AG04449 (cell line): ENCODE data around the gene ST6GALNAC5.
"Not testable (repeated sequence)": the region's sequence is repeated elsewhere in the genome, so short reads cannot be mapped to it uniquely, and the experiment has no call there.

ENCODE experiments used
- CTCF ChIA-PET: fragments of 350-600 bp; formaldehyde crosslinking; extraction: SDS; loops from one replicate; lab custom pipeline; 2021; ENCODE audit warnings: antibody characterized with exemption; lab: Yijun Ruan, JAX
- POLR2A ChIA-PET: fragments of 400-600, 350-600 bp; formaldehyde crosslinking; extraction: SDS; loops from one replicate; lab custom pipeline; 2020; ENCODE audit warnings: antibody characterized with exemption, inconsistent platforms; lab: Yijun Ruan, JAX
- DNase-seq: peaks from one replicate; pipeline ENCODE4 v3.0.0-alpha.2; 2010; ENCODE audit warnings: low read depth, low spot score
- H3K4me3 ChIP-seq: 2 replicates; pipeline ENCODE4 v1.5.1; 2011; ENCODE audit warnings: low read depth, mild to moderate bottlenecking, control low read depth, low read length
- CTCF ChIP-seq: IDR thresholded peaks from one replicate; pipeline ENCODE4 v1.5.1; 2011; ENCODE audit warnings: mild to moderate bottlenecking, moderate library complexity, low read length, control low read depth, inconsistent platforms; ENCODE audit not compliant: insufficient read depth; ENCODE audit errors: missing control alignments

ST6GALNAC5 gene

GRCh38 chr1:76868154-76868882, 1.0 kb downstream of the ST6GALNAC5 start:
- ChIA-PET CTCF (interaction anchor here (0.6 kb wide), 1 partner anchor 11 kb away, joined by 3 read pairs; no protein-coding TSS in a partner anchor), POLR2A (no interaction called here)
- peak; percentile 28 for TF ChIP-seq CTCF

DNA sequence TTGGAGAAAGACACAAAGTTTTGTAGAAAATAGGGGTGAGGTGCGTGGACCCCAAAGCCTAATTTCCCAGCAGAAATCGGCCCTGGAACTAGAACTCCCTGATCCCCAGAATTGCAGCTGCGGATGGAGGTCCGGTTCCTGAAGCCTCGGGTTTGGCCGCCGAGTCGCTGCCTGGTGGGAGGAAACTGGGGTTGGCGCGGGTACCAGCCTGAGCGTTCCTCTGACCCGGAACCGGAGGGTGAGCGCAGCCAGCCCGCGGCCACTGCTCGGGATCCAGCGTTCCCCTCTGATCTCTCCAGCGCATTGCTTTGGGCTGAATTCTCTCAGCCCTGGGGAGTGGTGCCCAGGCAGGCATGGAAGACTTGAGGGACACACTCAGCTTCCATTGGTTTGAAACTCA, 1.6 kb downstream of the ST6GALNAC5 start:
- no peak for DNase-seq
- CTCF ChIA-PET: interaction anchor here (0.6 kb wide), 1 partner anchor 49 kb away, joined by 3 read pairs; no protein-coding TSS in a partner anchor

More at GRCh38 chr1:76868154-76868882, 1.0 kb downstream of the ST6GALNAC5 start:
- H3K4me3 ChIP-seq: peak overlapping the region; percentile 76
- no peak for DNase-seq

GRCh38 chr1:76870037-76870436, 2.8 kb downstream of the ST6GALNAC5 start:
- ChIA-PET POLR2A (no interaction called here), CTCF (no interaction called here)
- no peak for DNase-seq
- H3K4me3 ChIP-seq: no peak overlapping the region
- no peak for TF ChIP-seq CTCF

More for the DNA sequence above, 1.6 kb downstream of the ST6GALNAC5 start:
- POLR2A ChIA-PET: no interaction called here
- peak overlapping the region; percentile 76 for H3K4me3 ChIP-seq
- TF ChIP-seq CTCF: no peak

GRCh38 chr1:76871355-76871974, 4.2 kb downstream of the ST6GALNAC5 start:
- ChIA-PET CTCF (no interaction called here), POLR2A (no interaction called here)
- TF ChIP-seq CTCF: no peak

DNA sequence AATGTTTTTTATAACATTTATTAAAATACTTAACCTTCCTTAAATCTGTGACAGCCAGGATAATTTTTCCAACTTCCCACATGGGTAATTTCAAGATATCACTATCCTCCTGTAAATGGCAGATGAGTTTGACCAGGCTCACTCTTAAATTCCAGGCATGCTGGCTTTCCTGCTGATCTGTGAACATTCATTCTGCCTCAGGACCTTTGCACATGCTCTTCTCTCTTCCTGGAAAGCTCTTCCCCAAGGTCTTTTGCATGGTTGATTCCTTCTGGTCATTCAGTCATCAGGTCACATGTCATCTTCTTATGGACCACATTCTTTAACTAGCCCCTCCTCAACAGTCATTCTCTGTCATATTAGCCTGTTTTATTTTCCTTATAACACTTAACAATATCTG, 5.7 kb downstream of the ST6GALNAC5 start:
- CTCF ChIA-PET: no interaction called here
- no peak overlapping the region for H3K4me3 ChIP-seq
- no peak for DNase-seq
- POLR2A ChIA-PET: no interaction called here
- no peak for TF ChIP-seq CTCF

More at GRCh38 chr1:76871355-76871974, 4.2 kb downstream of the ST6GALNAC5 start:
- no peak for DNase-seq
- H3K4me3 ChIP-seq: no peak overlapping the region

DNA sequence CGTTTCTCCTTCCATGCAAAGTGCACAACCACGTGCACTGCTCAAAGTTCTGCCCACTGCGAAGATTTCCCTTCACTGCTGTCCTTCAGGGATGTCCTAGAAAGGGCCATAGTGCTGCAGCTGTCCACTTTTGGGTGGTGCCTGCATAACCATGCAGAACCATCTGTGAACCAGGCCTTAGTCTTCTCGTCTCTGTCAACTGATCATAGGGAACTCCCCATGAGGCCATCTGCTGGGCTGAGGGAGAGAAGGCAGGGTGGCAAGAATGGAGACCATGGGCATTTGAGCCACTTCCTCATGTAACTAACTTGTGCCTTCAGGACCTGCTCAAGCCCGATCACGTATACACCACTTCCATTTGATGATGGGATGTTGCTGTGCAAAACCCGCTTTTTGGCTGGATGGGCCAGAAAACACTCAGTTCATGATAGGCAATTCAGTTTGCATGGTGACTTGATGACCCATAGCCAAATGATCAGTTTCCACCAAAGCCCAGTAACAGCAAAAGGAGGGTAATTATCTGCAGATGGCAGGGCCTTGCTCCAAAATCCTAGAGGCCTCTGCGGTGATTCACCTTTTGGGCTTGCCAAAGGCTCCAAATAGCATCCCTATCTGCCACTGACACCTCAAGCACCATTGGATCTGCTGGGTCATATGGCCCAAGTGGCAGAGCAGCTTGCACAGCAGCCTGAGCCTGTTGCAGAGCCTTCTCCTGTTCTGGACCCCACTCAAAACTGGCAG, 9.5 kb downstream of the ST6GALNAC5 start:
- no peak overlapping the region for H3K4me3 ChIP-seq
- TF ChIP-seq CTCF: no peak
- POLR2A ChIA-PET: no interaction called here
- CTCF ChIA-PET: no interaction called here
- no peak for DNase-seq

DNA sequence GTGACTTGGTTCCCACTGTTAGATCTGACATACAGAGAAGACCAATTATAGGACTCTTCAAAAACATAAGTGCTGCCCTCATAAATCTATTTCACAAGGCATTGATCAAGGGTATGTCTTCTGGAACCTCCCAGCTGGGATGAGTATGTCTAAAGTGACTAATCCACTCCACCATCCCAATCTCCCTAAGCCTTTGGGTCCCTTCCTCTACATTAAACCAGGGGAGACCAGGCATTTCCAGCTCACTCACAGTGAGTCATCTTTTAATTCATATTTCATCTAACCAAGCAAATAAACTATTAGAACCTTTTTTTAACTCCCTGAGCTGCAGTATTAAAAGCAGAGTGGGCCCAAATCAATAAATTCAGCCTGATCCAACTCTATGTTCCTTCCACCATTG, 11.7 kb downstream of the ST6GALNAC5 start:
- CTCF ChIA-PET: interaction anchor here (0.6 kb wide), 1 partner anchor 11 kb away, joined by 3 read pairs; no protein-coding TSS in a partner anchor
- POLR2A ChIA-PET, H3K4me3 ChIP-seq, DNase-seq: not testable (repeated sequence)
